ENCODE data around the gene MCTP1.

The MCTP1 gene

GRCh38 chr5:95072281-95072680 lies 212.6 kb downstream of the MCTP1 start:
- DNase-seq (ENCODE audit: low read depth), result no peak
- TF ChIP-seq CTCF (conservative IDR thresholded peaks at IDR 0.05; ENCODE audit: control insufficient read depth, insufficient read depth, low read depth, low read length), result no peak
- H3K4me3 ChIP-seq (ENCODE audit: control insufficient read depth, low read depth, low read length), result no peak overlapping the region

- no peak for DNase-seq (ENCODE audit: low read depth)
- no peak for TF ChIP-seq CTCF (conservative IDR thresholded peaks at IDR 0.05; ENCODE audit: control insufficient read depth, insufficient read depth, low read depth, low read length)
- no peak overlapping the region for H3K4me3 ChIP-seq (ENCODE audit: control insufficient read depth, low read depth, low read length)
Observed at GRCh38 chr5:95070866-95071265, 214.0 kb downstream of the MCTP1 start.

- DNase-seq (ENCODE audit: low read depth), result no peak
- H3K4me3 ChIP-seq (ENCODE audit: control insufficient read depth, low read depth, low read length), result no peak overlapping the region
- TF ChIP-seq CTCF (conservative IDR thresholded peaks at IDR 0.05; ENCODE audit: control insufficient read depth, insufficient read depth, low read depth, low read length), result no peak
Observed at GRCh38 chr5:95070453-95070852, 214.4 kb downstream of the MCTP1 start.

GRCh38 chr5:95069948-95070347 lies 214.9 kb downstream of the MCTP1 start:
- DNase-seq (ENCODE audit: low read depth), result no peak
- TF ChIP-seq CTCF (conservative IDR thresholded peaks at IDR 0.05; ENCODE audit: control insufficient read depth, insufficient read depth, low read depth, low read length), result no peak
- no peak overlapping the region for H3K4me3 ChIP-seq (ENCODE audit: control insufficient read depth, low read depth, low read length)

GRCh38 chr5:95069021-95069420 lies 215.9 kb downstream of the MCTP1 start:
- no peak for DNase-seq (ENCODE audit: low read depth)
- no peak for TF ChIP-seq CTCF (conservative IDR thresholded peaks at IDR 0.05; ENCODE audit: control insufficient read depth, insufficient read depth, low read depth, low read length)
- H3K4me3 ChIP-seq (ENCODE audit: control insufficient read depth, low read depth, low read length), result no peak overlapping the region

- no peak overlapping the region for H3K4me3 ChIP-seq (ENCODE audit: control insufficient read depth, low read depth, low read length)
- TF ChIP-seq CTCF (conservative IDR thresholded peaks at IDR 0.05; ENCODE audit: control insufficient read depth, insufficient read depth, low read depth, low read length), result no peak
- DNase-seq (ENCODE audit: low read depth), result no peak
Observed at GRCh38 chr5:95068289-95068910, 216.5 kb downstream of the MCTP1 start.

GRCh38 chr5:95066048-95066447 lies 218.8 kb downstream of the MCTP1 start:
- no peak for TF ChIP-seq CTCF (conservative IDR thresholded peaks at IDR 0.05; ENCODE audit: control insufficient read depth, insufficient read depth, low read depth, low read length)
- no peak for DNase-seq (ENCODE audit: low read depth)

More at GRCh38 chr5:95066048-95066447, 218.8 kb downstream of the MCTP1 start:
- H3K4me3 ChIP-seq (ENCODE audit: control insufficient read depth, low read depth, low read length), result no peak overlapping the region

Measured in fibroblast of mammary gland (primary cell).